HG02981 (cell line): ENCODE results near the gene AFF3.
"Not testable (repeated sequence)": the region's sequence is repeated elsewhere in the genome, so short reads cannot be mapped to it uniquely, and the experiment has no call there.

Source experiments
- ATAC-seq: cut with Tn5 transposase; IDR thresholded peaks from one replicate; pipeline ENCODE4 v1.9.1; 2021; ENCODE audit warnings: mild to moderate bottlenecking, moderate library complexity; ENCODE audit not compliant: unreplicated experiment

Gene AFF3

DNA sequence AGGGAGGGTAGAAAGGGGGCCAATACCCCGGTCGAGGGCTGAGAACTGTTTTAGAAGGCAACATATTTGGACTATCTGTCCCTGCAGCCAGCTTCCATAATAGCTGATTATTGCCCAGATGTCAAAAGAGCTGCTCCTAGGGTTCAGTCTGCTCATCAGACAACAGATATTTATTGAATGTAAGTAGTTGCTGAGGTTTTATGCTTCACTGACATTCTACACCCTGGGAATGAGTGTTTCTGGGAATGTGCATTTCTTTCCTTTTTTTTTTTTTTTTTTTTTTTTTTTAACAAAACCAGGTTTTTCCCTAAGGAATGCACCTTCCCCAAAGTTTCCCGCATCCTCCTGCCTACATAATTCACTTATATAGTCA lies 33.8 kb downstream of the AFF3 start:
- not testable (repeated sequence) for ATAC-seq

DNA sequence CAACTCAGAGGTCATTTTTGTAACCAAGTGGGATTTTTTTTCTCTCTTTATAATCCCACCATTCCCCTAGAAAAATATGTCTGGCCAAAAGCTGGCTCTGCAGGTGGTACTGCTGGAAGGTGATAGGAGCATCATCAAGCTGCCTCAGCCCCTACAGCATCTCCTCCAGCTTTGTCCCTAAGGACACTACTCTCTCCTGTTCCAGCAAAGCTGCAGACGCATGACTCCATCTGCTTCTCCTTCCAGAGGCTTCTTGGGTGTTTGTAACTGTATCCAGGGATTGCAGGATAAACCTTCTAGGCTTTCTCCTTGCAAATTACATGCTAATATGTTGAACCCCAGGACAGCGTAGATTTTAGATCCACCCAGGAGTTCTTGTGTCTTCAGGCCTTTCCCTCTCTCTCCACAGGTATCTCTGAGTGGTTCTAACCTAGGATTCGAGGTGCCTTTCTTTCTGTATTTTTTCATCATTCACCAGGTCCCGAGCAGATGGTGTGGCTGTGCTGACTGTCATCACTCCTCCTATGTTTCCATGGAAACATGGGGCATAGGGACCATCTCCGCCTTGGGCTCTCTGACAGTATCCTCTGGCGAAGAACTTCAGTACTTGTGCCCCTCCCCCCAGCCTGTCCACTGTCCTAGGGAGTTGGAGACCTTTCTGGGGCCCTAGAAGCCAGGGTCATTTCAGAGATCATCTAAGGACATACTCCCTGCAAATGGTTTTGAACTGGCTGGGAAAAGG lies 34.3 kb downstream of the AFF3 start:
- ATAC-seq: no peak

DNA sequence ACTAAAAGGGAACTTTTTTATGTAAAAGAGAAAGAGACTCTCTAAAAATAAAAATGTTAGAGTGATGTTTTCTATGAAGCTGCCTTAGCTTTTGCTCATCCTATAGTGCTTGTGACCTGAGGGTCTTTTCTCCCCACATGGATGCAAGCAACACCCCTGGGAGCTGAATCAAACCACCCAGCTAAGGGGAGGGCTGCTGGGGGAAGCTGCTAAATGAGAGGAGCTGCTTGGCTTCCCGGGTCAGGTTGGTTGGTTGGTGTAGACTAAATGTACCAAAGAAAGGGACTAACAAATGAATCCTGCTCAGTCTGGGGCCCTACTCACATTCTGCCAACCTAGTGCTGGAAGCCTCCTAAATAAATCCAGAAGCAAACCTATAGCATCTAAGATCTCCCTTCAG lies 35.0 kb downstream of the AFF3 start:
- ATAC-seq: no peak

DNA sequence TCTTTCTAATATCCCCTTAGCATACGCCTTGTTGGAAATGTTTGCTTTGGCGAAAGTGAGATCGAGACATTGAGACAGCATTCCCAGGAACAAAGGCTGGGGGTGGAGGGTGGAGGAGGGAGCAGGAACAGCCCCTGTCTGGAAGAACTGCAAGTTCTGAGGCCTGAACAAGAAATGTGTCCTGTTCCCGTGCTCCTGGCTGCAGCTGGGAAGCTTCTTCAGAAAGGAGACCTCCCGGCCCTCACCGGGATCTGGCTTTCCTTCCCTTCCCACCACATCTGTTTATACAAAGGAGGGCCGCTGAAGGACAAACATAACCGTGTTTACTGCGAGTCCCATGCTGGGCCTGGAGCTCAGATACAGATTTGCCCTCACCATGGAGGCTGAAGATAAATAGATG lies 35.9 kb downstream of the AFF3 start:
- no peak for ATAC-seq

DNA sequence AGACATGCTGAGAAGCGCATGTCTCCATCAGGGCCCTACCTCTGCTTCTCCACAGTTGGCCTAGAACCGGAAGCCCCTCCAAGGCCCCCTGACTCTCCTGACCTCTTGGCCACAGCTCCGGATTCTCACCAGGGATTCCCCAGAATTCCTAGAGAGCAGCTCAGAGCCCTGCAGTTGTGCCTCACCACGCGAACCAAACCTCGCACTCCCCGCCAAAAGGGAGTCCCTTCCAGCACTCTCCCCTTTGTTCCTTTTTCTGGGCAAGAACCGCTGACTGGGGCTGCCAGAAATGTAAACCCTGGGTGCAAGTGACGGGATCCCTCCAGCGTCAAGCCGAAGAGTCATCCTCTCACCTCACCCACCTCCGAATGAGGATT lies 36.7 kb downstream of the AFF3 start:
- ATAC-seq: no peak

DNA sequence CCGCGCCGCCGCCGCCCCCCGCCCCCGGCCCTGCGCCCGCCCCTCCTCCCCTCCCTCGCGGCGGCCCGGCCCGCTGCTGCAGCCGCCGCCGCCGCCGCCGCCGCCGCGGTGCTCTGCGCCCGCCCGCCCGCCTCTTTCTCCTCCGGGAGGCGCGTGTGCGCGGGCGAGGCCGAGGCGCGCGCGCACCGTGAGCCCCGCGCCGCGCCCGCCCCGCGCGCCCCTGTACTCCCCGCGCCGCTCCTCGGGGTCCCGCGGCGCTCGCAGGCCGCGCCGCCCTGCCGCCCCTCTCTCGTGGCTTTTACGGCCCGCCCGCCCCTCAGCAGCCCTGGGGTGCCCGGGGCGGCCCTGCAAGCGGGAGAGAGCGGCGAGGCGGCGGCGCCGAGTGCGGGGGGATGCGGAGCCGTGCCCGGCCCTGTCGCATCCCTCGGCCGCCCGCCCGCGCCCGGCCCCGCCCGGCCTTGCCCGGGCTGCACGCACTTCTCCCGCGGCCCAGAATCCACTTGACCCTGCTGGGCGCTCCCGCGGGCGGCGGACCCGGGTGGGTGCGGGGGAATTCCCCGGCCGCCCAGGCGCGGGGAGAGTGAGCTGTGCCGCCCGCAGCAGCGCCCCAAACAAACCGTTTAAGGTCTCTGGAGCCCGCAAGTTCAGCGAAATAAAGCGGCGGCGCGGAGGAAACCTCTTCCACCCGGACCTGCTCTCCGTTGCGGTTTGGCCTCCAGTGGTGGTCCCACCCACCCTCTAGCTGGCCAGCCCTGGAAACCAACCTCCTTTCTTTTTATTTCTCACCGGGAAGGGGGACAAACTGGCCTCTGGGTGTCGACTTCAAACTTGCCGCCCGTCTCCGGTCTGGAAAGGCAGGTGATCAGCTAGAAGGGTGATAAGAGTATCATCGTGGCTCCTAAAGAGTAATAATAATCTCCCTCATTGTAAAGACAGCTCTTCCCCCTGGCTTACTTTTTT lies 37.4 kb downstream of the AFF3 start:
- no peak for ATAC-seq

DNA sequence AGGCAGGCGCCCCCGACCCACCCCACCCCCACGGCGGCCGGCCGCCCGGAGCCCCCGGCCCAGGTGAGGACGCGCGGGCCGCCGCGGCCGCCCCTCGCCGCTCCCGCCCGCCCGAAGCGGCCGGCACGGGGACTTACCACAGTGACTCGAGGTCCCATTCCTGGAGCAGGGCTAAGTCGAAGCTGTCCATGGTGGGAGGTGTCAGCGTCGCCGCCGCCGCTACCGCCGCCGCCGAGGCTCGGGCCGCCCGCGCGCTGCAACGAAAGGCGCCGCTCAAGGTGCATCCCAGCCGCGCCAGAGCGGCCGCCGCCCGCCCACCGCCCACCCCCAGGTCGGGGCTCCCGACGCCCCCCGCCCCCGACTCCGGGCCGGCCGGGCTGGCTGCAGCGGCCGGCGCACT lies 38.1 kb downstream of the AFF3 start:
- ATAC-seq: not testable (repeated sequence)

DNA sequence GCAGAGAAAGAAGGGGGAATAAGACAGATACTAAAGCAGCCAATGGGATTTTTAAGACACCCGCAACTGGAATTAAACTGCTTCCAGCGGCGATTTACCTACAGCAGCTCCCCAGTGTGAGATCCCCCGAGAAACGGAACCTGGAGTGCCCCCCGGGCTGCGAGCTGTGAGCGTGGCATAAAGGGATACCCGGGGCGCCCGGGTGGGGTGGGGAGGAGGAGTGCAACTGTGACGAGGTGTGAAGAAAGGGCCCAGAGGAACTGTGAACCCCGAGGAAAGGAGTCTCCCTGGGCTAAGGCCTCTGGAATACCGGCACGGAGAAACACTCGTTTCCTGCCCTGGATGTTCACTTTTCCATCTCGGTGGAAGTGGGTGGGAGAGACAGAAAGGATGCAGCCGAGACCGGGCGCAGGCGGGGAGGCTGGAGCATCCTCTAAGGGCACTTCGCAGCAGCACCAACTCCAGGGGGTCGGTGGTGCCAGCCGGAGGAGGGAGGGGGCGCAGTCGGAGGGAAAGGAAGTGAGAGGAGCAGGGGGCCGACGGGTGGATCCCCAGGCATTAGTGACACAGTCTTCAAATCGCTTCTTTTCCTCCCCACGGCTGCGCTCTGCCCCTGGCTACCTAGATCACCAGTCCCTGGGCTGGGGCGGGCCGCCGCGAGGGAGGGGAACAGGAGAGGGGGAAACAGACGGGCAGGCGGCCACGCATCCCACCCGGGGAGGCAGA lies 38.7 kb downstream of the AFF3 start:
- ATAC-seq: not testable (repeated sequence)

DNA sequence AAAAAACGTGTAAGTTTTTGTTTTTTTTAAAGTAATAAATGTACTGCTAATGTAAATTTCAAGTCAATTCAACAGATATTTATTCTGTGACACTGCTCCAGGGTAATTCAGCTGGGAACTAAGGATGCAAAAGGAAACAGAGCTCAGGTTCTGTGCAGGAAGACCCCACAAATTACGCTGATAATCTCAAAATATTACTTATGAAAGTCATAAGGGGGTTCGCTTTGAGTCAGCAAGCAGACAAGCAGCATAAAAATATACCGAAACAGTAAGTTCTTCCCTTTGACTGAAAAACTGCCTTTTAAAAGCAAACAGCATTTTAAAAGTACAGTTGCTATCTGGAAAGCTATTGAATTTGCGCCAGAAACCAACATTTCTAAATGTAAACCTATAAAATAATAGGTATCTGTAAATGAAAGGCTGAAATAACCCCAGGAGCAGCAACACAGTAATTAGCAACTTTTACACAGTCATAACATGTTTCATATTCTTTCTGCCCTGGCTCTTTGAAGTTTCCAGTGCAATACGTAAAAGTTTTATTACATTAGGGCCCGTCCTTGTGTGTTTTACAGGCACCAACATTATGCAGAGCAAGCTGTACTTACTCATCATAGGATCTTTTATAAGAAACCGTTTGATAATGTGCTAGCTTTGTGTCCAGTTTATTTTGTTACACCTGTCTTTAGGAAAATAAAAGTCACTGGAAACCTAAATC lies 39.8 kb downstream of the AFF3 start:
- ATAC-seq: not testable (repeated sequence)

DNA sequence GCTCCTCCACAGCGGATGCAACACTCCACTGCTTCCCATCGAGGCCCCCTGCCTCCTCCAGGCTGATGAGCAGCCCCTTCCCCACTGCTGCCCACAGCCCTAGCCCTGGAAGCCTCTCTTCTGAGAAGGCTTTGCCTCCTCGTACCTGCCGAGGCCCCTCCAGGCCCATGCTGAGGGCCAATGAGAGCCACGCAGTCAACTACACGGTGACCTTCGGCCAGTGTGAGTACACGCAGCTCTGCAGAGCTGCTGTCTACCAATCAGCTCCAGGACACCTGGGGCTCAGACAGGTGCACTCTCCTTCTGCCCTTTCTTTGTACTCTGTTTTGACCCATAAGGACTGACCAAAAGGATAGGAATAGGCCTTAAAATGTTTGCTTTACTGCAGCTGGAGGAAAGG lies 43.5 kb downstream of the AFF3 start:
- not testable (repeated sequence) for ATAC-seq

DNA sequence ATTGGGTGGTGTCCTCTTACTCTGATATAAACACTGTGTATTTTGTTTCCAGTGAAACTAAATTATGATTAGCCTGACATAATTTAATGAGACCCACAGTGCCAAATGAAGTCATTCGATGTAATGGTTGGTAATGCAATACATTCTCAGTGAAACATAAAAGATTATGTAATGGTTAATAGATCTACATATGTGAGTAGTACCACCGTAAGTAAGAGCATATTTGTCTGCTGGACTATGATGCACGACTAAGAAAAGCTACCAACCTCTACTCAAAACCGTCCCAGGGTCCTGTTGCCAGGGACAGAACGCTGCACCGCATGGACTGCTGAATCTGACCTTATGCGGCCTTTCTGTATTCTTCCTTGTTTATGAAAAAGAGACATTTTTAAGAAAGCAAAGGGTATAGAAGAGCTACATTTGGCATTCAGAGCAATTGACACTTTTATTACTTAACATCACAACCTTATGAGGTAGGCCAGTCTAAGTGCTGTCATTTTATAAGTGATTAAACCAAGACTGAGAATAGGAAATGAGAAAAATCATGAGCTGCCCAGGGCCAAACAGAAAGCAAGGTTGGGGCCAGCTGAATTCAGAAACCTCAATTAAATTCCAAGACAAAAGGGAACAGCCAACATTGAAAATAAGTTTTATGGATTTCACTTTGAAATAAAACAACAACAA lies 44.6 kb downstream of the AFF3 start:
- not testable (repeated sequence) for ATAC-seq

DNA sequence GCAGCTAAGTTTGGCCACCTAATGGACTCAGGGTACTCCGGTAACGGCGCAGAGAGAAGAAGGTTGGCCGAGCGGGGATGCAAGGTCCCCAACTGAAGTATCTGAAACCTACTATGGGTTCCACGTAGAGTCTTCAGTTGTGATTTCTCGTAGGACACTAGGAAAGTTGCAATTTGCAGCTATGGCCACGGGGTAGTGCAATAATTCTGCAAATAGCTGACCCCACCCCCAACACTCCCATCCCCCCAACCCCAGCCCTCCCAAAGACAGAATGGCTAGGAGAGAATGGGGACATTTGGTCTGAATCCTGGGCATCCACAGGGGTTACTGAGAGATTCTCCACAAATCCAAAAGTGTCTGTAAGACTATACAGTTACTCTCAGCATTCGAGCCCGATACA lies 46.5 kb downstream of the AFF3 start:
- not testable (repeated sequence) for ATAC-seq

DNA sequence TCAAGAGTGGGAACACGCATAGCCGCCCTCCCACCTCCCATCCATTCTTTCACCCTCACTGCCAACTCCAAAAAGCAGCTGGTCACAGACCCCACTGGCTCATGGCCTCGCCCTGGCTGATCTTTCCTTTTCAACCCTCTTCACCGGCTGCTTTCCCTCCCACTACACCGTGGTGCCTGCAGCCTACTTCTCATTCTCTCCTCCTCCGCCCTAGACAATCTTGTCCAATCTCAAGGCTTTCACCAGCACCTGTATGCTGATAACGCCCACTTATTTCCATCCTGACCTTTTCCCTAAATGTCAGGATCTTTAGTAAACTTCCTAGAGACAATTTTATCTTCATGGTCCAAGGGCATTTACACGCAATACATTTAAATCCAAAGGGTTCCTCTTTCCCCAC lies 50.6 kb downstream of the AFF3 start:
- not testable (repeated sequence) for ATAC-seq

DNA sequence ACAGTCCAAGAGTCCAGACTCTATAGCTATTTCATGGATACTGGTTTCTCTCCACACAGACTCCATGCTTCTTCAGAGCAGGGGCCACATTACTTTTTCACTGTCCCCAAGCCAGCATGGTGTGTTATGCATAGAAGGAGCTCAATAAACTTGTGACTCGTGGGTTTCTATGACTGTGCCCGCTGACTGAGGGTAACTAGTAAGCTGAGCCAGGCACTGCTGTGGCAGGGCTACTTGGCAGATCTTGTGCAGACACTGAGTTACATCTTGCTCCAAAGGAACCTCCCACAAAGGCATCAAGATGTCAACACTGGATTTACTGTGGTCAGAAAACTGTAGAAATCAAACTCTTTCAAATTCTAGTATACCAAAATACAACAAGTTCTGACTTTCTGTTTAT lies 56.6 kb downstream of the AFF3 start:
- not testable (repeated sequence) for ATAC-seq

DNA sequence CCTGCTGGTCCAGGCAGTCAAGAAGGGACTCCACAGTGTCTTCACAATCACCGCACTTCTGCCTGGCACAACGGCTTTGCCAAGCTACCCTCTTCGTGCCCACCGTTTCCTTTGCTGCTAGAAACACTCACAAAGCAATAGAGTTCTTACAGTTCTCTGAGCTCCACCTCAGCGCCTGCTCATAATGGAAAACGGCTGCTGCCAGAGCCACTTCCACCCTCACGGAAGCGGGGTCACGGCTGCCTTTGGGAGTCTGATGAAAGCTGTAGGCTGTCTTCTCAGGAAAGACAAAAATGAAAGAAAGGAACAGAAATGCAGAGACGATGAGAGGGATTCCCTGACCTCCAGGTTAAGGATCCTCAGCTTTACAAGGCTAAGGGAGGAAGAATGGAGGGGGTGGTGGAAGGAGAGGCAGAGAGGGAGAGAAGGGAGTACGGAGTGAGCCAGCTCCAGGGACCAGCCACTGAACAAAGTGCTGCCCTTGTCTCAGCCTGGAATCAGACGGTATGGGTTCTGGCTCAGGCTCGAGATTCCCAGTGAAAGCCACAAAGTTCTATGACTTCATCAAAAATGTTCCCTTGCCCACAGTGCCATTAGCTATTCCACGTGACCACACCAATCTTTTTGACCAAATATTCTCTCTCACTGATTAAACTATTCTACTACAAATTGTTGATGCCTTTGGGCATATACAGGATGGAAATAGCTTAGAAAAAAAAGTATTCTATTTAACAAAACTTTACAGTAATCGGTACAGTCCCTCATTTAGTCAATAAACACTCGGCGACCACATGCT lies 58.8 kb downstream of the AFF3 start:
- ATAC-seq: not testable (repeated sequence)

DNA sequence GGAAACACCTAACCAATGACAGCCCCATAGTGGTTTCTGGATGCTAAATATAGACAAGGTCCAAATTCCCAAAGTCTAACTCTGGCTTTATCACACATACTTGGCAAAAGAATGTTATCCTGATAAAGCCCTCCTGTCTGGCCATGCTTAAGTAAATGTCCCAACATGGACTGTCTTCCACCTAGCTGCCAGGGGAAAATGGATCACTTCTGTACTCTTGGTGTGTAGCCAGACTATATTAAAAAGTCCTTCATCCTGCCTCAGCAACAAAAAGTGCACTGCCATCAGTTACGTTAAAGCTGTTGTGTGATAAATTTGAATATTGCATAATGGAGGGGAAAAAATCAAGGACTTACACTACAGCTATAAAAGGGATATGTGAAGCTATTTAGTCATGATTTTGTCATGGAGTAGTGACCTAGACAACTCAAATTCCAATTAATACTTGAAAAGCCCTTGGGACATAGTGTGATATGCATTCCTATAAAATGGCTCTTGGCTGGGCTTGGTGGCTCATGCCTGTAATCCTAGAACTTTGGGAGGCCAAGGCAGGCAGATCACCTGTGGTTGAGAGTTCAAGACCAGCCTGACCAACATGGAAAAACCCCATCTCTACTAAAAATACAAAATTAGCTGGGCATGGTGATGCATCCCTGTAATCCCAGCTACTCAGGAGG lies 60.0 kb downstream of the AFF3 start:
- not testable (repeated sequence) for ATAC-seq

DNA sequence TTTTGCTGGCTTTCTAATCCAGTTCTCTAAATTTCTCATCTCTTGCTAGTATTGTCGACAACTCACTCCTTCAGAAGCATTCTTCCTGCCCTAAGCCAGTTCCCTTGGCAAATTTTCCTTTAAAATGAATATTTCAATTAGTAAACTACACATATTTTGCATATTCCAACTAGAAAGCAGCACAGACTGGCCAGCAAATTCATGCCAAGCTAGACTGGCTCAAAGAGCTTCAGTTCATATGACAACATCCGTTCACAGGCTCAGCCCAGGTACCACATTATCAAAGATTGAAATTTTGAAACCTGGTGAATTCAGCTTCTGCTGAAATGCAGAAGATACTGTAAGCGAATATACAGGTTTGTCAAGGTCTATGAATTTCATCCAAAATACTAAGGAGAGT lies 64.5 kb downstream of the AFF3 start:
- ATAC-seq: no peak

DNA sequence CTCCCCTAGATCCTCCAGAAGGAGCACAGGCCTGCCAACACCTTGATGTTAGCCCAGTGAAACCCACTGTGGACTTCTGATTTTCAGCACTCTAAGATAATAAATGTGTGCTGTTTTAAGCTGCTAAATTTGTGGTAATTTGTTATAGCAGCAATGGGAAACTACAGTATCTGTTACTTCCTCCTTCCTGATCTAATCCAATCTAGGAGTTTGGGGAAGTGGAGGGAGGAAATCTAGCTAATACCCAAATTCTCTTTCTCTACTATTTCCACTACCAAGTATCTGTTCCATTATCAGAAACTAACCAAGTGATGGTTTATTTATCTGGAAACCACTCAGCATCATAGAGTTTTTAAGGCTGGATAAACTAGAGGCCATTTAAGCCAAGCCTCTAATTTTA lies 64.9 kb downstream of the AFF3 start:
- no peak for ATAC-seq

DNA sequence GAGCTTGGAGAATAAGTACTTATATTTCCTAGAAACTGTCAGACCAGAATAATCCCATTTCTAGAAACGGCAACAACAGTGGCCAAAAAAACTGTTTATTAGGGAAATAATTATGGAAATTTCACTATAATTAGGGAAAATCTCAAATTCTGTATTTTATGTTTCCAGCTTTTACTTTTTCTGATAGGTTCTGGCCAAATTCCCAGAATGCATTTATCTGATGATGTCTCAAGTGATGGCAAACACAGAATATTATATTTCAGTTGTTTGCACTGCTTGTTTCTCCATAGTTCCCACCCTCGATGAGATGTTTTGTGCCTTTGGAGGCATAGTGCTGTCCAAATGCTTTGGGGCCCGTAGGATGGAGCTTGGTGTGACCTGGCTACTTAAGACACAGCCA lies 66.9 kb downstream of the AFF3 start:
- ATAC-seq: no peak
